GM10248 (cell line): Measurements from ENCODE around the gene PRTFDC1.

Experiments used
- CTCF ChIA-PET: fragments of 300-600 bp; sonication (Branson Sonifier 250); formaldehyde crosslinking; extraction: SDS; loops from one replicate; lab custom pipeline; 2021; ENCODE audit warnings: antibody characterized with exemption; lab: Yijun Ruan, JAX
- POLR2A ChIA-PET: fragments of 350-650 bp; sonication (Branson Sonifier 250); formaldehyde crosslinking; extraction: SDS; loops from one replicate; lab custom pipeline; 2020; ENCODE audit warnings: antibody characterized with exemption; lab: Yijun Ruan, JAX
- DNase-seq: peaks from one replicate; pipeline ENCODE4 v3.0.0; 2012; ENCODE audit errors: extremely low spot score
- TF ChIP-seq, protein P1 (sequence below): IDR thresholded peaks from 2 replicates; pipeline ENCODE4 v1.5.1; 2012; ENCODE audit warnings: mild to moderate bottlenecking, low read depth; ENCODE audit errors: extremely low read depth, missing control alignments, control extremely low read depth

The PRTFDC1 gene

GRCh38 chr10:24968349-24968748 is 15.9 kb upstream of the PRTFDC1 start:
- CTCF ChIA-PET: interaction anchor here (1.8 kb wide), 1 partner anchor 351 kb away, joined by 5 read pairs; no protein-coding TSS in a partner anchor
- no peak for DNase-seq
- TF ChIP-seq, protein P1, sequence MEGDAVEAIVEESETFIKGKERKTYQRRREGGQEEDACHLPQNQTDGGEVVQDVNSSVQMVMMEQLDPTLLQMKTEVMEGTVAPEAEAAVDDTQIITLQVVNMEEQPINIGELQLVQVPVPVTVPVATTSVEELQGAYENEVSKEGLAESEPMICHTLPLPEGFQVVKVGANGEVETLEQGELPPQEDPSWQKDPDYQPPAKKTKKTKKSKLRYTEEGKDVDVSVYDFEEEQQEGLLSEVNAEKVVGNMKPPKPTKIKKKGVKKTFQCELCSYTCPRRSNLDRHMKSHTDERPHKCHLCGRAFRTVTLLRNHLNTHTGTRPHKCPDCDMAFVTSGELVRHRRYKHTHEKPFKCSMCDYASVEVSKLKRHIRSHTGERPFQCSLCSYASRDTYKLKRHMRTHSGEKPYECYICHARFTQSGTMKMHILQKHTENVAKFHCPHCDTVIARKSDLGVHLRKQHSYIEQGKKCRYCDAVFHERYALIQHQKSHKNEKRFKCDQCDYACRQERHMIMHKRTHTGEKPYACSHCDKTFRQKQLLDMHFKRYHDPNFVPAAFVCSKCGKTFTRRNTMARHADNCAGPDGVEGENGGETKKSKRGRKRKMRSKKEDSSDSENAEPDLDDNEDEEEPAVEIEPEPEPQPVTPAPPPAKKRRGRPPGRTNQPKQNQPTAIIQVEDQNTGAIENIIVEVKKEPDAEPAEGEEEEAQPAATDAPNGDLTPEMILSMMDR: no peak
- POLR2A ChIA-PET: no interaction called here

- POLR2A ChIA-PET: no interaction called here
- CTCF ChIA-PET: interaction anchor here (1.6 kb wide), 1 partner anchor 114 kb away, joined by 4 read pairs; no protein-coding TSS in a partner anchor
- no peak for DNase-seq
- TF ChIP-seq, protein P1: no peak
Observed at GRCh38 chr10:24966962-24967481, 14.6 kb upstream of the PRTFDC1 start.

GRCh38 chr10:24965051-24965450 is 12.6 kb upstream of the PRTFDC1 start:
- ChIA-PET POLR2A (no interaction called here), CTCF (interaction anchor here (0.8 to 1.3 kb wide), 2 partner anchors 13 to 180 kb away, joined by 3 read pairs; partner anchors contain the start of gene PRTFDC1)
- no peak for DNase-seq
- TF ChIP-seq, protein P1: no peak

- POLR2A ChIA-PET: no interaction called here
- TF ChIP-seq, protein P1: no peak
- CTCF ChIA-PET: interaction anchor here (1.1 to 1.2 kb wide), 2 partner anchors 8 to 11 kb away, joined by 4 to 6 read pairs; partner anchors contain the start of gene PRTFDC1
- DNase-seq: no peak
Observed at GRCh38 chr10:24963521-24964041, 11.2 kb upstream of the PRTFDC1 start.

GRCh38 chr10:24962995-24963394 is 10.6 kb upstream of the PRTFDC1 start:
- CTCF ChIA-PET: interaction anchor here (1.2 to 1.3 kb wide), 2 partner anchors 11 to 19 kb away, joined by 3 to 6 read pairs; partner anchors contain the start of gene PRTFDC1
- TF ChIP-seq, protein P1: no peak
- POLR2A ChIA-PET: no interaction called here
- DNase-seq: no peak

GRCh38 chr10:24961582-24961981 is 9.2 kb upstream of the PRTFDC1 start:
- DNase-seq: no peak
- ChIA-PET POLR2A (no interaction called here), CTCF (interaction anchor here (0.9 to 1.6 kb wide), 4 partner anchors 8 to 32 kb away, joined by 3 to 4 read pairs (median 3); no protein-coding TSS in a partner anchor)
- TF ChIP-seq, protein P1: no peak
